ENCODE data around the gene CSTF1.
A peak's percentile ranks its signal among the peaks of the same experiment; 100 is the strongest.

Gene CSTF1

GRCh38 chr20:56420028-56420427 lies 27.6 kb downstream of the CSTF1 start:
- H3K4me3 ChIP-seq (replicated peaks in 1 of 2; ENCODE audit: low read depth in 2 of 2, low read length in 2 of 2): no peak overlapping the region
- DNase-seq (ENCODE audit: low read depth in 2 of 2): no peak
- no peak for TF ChIP-seq CTCF (IDR thresholded peaks at IDR 0.05; ENCODE audit: low read depth, low read length)

GRCh38 chr20:56420940-56421688 lies 28.7 kb downstream of the CSTF1 start:
- no peak for TF ChIP-seq CTCF (IDR thresholded peaks at IDR 0.05; ENCODE audit: low read depth, low read length)
- no peak for DNase-seq (ENCODE audit: low read depth in 2 of 2)

GRCh38 chr20:56422076-56422823 lies 29.8 kb downstream of the CSTF1 start:
- DNase-seq (ENCODE audit: low read depth in 2 of 2): peak; percentile 76
- TF ChIP-seq CTCF (IDR thresholded peaks at IDR 0.05; ENCODE audit: low read depth, low read length): no peak
- no peak overlapping the region for H3K4me3 ChIP-seq (replicated peaks in 1 of 2; ENCODE audit: low read depth in 2 of 2, low read length in 2 of 2)

More at GRCh38 chr20:56420940-56421688, 28.7 kb downstream of the CSTF1 start:
- no peak overlapping the region for H3K4me3 ChIP-seq (replicated peaks in 1 of 2; ENCODE audit: low read depth in 2 of 2, low read length in 2 of 2)

GRCh38 chr20:56422824-56423189 lies 30.4 kb downstream of the CSTF1 start:
- peak in 1 of 2 donors; percentile 51 for DNase-seq (ENCODE audit: low read depth in 2 of 2)
- TF ChIP-seq CTCF (IDR thresholded peaks at IDR 0.05; ENCODE audit: low read depth, low read length): no peak
- no peak overlapping the region for H3K4me3 ChIP-seq (replicated peaks in 1 of 2; ENCODE audit: low read depth in 2 of 2, low read length in 2 of 2)

- DNase-seq (ENCODE audit: low read depth in 2 of 2): no peak
- no peak overlapping the region for H3K4me3 ChIP-seq (replicated peaks in 1 of 2; ENCODE audit: low read depth in 2 of 2, low read length in 2 of 2)
- TF ChIP-seq CTCF (IDR thresholded peaks at IDR 0.05; ENCODE audit: low read depth, low read length): no peak
These were observed 30.8 kb downstream of the CSTF1 start for GRCh38 chr20:56423211-56423610.

- no peak overlapping the region for H3K4me3 ChIP-seq (replicated peaks in 1 of 2; ENCODE audit: low read depth in 2 of 2, low read length in 2 of 2)
- TF ChIP-seq CTCF (IDR thresholded peaks at IDR 0.05; ENCODE audit: low read depth, low read length): no peak
- DNase-seq (ENCODE audit: low read depth in 2 of 2): no peak
These were observed 31.4 kb downstream of the CSTF1 start for GRCh38 chr20:56423886-56424285.

Measured in cardiac fibroblast (primary cell).